A673 (cell line): ENCODE results near the gene ANAPC10.

ENCODE experiments used
- CTCF ChIP-seq: fragments of 300-800, 200-600 bp; sonication (generic); conservative IDR thresholded peaks from 2 replicates; pipeline ENCODE4 v1.5.1; 2017; ENCODE audit warnings: low read depth, mild to moderate bottlenecking, antibody characterized with exemption, low read length, moderate library complexity, mixed read lengths
- EZH2 ChIP-seq: fragments of 200-600 bp; sonication (generic); IDR thresholded peaks from 2 replicates; pipeline ENCODE4 v1.6.1; 2017; ENCODE audit warnings: borderline replicate concordance, low read depth, mild to moderate bottlenecking, mixed read lengths, antibody characterized with exemption, low read length; ENCODE audit not compliant: poor library complexity, severe bottlenecking

DNA sequence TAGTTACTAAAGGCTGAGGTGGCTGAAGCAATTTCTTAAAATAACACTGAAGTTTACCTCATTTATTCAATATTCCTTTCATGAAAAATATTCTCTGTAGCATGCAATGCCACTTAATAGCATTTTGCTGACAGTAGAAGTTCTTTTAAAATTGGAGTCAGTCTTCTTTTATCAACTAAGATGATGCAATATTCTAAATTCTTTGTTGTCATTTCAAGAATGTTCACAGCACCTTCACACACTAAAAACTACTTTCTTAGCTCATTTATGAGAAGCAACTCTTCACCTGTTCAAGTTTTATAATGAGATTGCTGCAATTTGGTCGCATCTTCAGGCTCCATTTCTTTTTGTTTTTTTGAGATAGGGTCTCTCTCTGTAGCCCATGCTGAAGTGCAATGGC is 48.8 kb downstream of the ANAPC10 start:
- TF ChIP-seq CTCF: no peak
- no peak for TF ChIP-seq EZH2
